HG03439 (cell line): Measurements from ENCODE around the gene COPA.

ENCODE experiments used
- ATAC-seq: cut with Tn5 transposase; IDR thresholded peaks from one replicate; pipeline ENCODE4 v1.9.1; 2021; ENCODE audit warnings: mild to moderate bottlenecking, moderate library complexity; ENCODE audit not compliant: unreplicated experiment

Gene COPA

DNA sequence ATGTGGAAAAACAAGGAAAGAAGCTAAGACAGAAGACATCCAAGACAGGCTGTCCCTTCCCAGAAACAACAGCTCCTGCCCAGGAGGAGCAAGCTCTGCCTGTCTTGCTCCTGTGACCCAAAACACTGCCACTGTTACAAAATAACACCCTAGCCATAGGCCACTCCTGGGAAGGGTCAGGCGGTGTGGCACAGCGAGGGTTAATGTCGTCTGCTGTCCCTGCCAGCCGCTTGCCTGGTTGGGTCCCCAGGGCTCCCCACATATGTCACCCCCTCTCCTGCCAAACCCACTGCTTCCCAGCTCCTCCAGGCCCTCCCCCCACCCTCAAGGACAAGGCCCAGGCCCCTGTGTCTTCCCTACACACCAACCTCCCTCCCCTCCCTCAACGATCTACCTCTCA is 20.0 kb upstream of the COPA start:
- no peak for ATAC-seq

DNA sequence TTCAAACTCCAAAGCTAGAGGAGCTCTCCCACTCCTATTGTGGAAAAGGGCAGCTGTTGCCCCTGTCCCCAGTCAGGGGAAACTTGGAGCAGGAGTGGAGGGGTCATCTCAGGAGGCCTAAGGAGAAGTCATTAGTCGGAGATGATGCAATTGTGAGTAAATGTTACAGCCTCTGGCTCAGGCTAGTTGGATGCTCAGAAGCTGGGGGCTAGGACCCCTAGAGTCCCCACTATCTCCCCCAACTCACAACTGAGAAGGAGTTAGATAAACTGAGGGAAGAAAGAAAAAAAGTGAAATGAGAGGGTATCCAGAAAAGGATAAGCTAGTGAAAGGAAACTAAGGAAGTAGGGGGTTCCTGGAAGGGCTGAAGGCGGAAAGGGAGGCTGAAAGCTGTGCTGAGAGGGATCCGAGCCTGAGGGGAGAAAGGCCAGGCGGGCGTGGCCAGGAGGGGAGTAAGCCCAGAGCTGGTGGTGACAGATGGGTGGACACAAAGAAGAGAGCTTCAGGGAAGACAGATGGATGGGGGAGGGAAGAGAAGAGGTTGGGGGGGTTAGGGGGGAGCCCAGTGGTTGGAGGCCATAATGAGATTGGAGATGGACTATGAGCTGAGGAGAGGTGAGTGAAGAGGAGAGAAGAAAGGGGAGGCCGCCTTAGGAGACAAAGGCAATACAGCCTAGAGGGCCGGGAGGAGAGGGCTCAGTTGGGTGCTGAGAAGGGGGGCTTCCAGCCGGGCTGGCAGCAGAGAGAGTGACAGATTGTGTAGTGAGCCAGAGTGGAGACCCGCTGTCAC is 19.3 kb upstream of the COPA start:
- ATAC-seq, result no peak

DNA sequence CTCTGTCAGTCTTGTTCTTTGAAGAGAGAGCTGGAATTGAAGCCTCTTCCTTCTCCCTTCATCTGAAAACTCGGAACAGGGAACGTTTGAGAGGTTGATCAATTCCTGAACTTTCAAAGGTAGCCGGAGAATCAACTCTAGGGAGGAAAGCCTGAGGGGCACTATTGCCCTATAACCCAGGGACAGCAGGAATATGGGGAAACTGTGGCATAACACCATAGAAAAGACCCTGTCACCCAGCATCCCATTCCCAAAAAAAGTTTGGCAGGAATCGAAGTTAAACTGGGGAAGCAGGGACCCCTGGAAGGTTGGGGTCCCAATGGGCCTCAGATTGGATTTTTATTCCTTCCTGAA is 18.7 kb upstream of the COPA start:
- ATAC-seq, result no peak

DNA sequence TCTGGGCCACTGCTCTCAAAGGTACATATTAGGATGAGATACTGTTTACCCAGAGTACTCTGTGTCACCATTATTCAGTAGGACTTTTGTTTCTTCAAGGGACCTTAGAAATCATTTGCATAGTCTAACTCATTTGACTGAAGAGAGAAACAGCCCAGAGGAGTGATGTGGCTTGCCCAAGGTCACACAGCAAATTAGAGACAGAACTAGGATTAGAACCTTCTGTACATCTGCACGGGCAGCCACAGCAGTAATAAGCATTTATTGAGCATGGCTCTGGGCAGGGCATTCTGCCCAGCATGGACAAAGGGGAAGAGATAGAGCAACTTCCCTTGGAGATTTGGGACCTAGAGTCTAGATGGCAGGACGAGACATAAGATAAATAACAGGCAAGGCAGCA is 18.1 kb upstream of the COPA start:
- ATAC-seq, result no peak

DNA sequence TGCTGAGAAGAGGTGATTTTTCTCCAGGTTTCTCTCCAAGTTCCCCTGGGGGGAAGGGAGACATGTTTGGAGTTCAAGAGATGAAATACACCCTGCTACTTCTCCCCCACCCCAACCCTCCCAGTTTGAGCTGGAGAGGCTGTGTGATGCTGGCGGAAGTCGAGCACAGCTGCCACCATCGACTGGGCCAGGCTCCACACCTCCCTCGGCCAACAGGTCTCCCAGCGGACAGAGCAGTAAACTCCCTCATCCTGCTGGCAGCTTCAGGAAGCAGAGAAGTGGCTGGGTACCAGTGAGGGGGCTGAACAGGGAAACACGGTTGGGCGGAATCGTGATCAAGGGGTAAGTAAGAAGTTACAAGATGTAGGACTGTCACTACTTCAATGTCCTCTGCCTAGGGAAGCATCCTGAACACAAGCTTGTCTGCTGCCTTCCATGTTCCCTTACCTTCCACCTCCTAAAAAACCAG is 17.2 kb upstream of the COPA start:
- no peak for ATAC-seq

DNA sequence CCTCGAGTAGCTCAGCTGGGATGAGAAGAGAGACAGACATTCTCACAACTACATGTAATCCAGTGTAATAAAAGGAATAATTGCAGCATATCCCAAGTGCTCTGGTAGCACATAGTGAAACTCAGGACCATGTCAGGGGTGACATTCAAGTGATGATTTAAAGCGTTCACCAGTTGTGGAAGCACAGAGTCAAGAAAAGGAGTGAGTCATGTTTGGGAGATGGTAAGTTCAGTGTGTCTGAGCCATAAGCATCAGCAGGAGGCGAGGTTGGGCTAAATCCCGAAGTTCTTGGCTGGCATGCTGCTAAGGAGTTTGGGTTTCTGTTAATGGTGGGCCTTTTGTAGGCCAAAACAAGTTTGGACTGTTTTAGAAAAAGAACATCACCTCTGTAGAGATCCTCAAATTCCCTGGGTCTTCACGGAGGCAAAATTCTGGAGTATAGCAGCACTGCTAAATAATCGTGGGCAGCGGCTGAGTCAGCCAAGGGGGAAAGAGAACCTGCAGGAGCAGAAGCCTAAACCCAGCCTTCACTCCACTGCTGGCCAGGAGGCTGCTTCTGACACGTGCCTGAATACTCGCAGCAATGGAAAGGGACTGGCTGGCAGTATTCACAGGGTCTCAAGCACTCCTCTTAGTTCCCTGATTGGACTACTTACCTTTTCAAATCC is 16.6 kb upstream of the COPA start:
- no peak for ATAC-seq

DNA sequence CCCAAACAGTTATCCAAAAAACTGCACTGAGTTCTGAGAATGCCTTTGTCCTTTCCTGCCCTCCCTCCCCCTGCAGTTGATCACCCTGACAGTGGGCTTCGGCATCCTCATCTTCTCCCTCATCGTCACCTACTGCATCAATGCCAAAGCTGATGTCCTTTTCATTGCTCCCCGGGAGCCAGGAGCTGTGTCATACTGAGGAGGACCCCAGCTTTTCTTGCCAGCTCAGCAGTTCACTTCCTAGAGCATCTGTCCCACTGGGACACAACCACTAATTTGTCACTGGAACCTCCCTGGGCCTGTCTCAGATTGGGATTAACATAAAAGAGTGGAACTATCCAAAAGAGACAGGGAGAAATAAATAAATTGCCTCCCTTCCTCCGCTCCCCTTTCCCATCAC is 15.0 kb upstream of the COPA start:
- no peak for ATAC-seq

DNA sequence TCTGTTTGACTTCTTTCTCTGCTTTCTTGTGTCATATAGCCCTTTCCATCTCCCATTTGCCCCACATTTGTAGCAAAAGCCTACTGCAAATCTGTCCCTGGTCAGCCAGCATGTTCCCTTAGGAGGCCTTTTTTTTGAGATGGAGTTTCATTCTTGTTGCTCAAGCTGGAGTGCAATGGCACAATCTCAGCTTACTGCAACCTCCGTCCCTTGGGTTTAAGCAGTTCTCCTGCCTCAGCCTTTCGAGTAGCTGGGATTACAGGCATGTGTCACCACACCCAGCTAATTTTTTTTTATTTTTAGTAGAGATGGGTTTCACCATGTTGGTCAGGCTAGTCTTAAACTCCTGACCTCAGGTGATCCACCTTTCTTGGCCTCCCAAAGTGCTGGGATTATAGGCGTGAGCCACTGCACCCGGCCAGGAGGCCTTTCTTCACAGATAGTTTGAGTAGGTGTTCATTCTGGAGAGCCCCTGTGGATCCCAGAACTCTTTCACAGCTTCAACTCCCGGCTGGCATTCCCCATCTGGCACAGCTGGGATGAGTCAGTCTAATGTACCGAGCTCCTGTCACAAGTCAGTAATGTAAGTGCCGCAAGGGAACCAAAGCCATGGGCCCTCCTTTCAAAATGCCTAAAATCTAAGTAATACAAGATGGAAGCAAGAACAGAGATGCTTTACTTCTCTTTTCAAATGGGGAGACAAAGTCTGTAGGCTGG is 14.4 kb upstream of the COPA start:
- ATAC-seq, result no peak

DNA sequence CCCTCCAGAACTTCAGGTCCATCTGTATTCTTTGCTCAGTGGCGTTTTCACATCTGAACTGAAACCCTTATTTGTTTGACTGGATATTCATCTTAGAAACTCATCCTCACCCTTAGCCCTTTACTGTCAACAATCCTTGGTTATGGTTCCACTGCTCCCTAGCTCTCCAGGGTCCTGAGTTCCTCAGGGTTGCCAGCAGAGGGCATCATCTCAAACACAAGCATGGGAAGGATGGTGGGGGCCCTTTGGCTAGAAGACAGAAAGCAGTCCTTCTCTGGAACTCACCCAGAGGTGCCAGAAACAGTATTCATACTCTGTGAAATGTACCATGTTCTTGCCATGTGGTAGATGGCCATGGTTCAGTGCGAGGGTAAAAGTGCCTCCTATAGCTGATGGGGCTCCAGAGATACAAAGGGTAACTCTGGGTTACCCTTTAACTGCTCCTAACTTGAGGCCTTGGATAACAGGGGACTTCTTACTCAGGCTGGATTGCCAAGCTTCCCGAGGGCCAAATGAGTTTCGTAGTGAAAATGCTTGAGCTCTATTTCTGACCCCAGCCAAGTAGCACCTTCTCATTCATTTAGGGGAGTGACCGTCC is 11.4 kb upstream of the COPA start:
- ATAC-seq, result no peak

DNA sequence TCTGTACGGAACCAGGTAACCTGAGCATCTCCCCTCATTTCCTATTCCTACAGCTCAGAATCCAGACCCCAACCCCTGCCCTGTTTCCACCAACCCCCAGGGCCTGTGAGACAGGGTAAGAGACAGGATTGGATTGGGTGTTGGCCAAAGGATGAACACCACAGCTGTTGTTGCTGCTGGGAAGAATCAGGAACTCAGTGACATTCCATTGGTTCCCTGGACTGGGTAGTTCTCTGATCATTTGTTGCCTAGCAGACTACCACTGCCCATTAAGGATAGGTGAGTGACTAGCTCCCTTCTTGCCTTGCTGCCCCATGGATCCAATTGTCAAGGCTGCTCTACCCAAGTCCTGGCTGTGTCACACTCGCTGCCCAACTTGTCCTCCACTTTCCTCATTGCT is 10.2 kb upstream of the COPA start:
- no peak for ATAC-seq

DNA sequence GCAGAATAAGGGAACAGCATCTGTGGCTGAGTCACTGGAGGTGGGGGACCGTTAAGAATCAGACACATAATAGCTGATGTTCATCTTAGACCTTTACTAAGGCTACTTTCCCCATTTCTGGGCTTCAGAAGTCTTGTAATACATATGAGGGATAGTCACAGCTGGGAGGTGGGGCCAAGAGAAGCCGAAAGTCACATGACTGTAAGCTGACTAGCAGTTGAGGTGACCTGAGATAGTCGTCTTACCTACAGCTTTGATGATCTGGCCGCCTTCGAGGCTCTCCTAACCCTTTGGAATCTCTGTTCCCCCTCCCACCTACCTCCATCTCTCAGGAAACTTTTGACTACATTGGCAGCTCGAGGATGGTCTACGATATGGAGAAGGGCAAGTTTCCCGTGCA is 9.5 kb upstream of the COPA start:
- ATAC-seq, result no peak

DNA sequence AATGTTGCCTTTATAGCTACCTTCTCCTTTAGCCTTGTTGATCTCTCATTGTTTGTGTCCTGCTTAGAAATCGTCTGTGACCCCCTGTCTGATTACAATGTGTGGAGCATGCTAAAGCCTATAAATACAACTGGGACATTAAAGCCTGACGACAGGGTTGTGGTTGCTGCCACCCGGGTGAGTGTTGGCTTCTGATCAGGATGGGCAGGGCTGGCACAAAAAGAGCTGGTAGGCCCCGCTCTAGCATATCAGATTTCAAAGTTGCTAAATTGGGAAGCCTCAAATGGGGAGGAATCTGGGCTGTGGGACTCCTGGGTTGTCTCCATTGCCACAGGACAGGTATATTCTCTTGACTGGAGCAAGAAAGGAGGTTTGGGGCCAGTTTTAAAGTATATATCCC is 8.6 kb upstream of the COPA start:
- no peak for ATAC-seq

DNA sequence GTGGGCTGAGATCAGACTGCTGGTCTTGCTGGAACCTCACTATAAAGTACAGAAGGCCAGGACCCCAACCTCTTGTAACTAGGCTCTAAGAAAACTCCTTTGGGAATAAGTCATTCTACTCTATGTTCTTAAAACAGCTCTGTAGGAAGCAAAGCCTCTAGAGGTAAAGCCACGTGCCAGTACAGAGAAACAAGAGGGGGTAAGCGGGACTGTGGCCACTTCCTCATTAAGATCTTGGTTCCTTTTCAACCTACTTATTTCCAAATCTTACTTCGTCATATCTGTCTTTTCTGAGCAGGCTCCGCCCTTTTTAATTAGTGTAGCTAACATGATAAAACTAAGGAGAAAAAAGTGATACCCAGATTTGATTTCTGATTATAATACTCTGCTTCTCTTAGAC is 3.9 kb upstream of the COPA start:
- ATAC-seq, result no peak

DNA sequence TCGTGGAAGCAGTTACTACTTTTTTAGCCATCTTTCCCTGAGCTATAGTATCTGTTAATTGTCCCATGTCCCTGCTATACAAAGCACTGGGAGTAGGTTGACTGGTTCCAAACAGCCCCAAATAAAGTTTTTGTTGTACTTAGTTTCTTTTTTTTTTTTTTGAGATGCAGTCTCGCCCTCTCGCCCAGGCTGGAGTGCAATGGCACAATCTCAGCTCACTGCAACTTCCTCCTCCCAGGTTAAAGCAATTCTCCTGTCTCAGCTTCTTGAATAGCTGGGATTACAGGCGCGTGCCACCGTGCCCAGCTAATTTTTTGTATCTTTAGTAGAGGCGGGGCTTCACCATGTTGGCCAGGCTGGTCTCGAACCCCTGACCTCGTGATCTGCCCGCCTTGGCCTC is 3.4 kb upstream of the COPA start:
- no peak for ATAC-seq

DNA sequence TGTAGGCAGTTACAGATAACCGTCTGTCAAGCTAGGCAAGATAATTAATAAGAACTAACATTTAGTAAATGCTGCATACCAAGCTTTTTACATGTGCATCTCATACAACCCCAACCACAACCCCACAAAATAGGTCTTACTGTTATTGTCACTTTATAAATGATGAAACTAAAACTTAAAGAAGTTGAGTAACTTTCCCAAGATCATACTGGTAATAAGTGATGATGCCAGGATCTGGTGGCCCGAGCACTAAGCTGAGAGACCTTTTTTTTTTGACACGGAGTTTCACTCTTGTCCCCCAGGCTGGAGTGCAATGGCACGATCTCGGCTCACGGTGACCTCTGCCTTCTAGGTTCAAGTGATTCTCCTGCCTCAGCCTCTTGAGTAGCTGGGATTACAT is 1.9 kb upstream of the COPA start:
- ATAC-seq, result no peak

DNA sequence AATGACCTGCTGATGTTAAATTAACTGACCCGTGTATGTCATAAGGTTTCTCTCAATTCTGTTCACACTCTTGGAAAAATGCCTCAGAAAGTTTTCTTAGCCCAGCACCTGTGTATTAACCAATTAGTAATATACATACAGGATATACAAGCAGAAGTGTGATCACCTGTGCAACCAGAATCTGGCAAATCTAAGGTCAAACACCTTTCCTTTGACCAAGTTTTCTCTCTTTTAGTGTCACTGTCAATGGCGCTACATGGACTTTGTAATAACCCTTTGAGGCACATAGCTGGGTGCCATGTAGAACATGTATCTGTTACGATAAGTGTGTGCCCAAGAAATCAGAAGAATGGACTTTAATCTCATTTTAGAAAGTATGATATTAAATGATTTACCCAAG is 1.2 kb upstream of the COPA start:
- ATAC-seq, result no peak

DNA sequence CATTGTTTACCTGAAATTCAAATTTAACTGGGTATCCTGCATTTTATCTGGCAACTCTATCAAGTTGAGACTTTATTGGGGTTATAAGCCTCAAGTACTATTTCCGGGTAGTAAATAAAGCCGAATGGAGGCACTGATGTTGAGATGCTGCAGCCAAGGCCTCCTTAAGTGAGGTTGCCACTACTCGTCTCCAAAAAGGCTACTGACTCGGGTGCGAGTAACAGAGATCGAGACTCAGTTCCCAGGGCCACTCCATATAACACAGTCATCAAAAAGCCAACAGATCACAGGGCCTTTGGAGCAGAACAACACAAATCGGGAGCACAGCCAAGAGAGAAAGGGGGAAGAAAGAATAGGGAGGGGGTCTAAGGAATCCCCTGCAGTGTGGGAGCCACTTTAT is 524 bp downstream of the COPA start:
- ATAC-seq, result no peak

DNA sequence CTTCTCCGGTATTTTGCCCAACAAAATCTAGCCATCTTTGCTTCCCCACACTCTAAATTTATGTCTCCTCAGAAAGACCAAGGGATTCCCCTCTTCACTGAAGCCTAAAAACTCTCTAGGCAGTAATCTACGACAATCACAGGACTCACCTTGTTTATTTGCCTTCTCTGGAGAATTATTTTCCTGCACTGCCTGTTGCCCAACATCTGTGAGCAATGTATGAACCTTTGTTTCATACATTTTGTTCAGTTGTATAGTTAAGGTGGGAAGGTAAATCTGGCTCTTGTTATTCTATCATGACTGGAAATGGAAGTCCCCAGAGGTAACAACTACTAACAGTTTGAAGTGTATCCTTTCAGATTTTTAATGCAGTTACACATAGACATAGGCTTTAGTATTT is 2.2 kb downstream of the COPA start:
- no peak for ATAC-seq

DNA sequence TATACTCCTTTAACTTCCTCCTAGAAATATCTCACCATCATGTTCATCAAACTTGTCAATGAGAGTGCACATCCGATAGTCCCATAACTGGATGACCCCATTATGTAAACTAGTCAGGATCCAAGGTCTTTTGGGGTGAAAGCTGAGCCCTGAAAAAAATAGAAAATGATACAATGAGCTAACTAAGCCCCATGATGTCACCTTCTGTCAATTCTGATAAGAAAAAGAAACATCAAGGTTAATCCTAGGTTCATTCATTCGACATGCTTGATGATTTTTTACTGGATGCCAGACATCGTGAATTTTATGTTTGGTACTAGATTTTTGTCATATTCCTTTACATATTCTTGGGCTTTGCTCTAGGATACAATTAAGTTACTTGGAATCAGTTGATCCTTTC is 2.9 kb downstream of the COPA start:
- ATAC-seq, result no peak

DNA sequence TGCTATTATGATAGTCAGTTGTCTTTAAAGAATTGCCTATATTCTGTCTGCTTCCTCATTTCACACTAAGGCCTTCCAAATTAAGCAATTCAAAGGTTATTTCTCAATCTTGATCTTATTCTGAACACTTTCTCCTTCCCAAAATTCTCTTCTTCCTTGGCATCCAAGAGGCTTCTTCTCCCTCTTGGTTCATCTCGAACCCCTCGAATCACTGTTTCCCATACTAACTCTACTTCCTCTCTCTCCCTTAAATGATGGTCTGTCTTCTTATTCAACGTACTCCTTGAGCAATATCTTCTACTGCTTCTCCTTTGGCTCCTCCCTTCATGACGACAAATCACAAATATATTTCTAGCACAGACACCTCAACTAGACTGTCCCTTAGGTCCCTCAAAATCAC is 4.5 kb downstream of the COPA start:
- ATAC-seq, result no peak

DNA sequence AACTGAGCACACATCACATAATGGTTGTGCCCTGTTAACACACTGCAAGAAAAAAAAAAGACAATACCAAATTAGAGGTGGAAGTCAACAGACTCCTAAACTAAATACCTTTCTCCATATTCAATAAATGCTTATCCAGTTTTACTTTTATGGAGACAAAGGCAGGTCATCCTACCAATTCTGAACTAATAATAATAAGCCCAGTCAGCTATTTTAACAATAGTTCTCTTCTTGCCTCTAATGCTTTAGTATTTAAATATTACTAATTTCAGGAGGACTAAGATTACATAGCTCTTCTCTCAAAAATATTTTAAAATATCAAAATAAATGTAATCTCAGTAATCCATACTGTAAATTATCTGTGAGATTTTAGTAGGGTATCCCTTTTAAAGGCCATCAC is 10.5 kb downstream of the COPA start:
- no peak for ATAC-seq

DNA sequence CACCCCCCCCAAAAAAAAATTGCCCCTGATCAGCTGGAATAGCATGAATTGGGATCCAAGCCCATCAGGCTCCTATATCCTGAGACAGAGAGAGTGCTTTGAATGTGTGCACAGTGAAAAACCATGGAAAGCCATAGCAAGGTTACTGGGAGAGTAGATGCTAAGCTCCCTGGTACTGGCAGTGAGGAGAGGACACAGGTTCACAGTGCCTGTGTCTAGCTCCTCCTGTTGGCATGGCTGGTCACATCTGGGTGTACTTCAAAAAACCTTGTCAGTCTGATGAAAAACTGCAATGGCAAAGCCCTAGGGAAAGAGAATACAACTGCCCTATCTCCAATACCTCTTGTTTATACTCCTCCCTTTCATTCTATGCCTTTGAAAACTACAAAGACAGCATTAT is 12.9 kb downstream of the COPA start:
- ATAC-seq, result no peak
